ENCODE data around the gene AIG1.
"Not testable (repeated sequence)": the region's sequence is repeated elsewhere in the genome, so short reads cannot be mapped to it uniquely, and the experiment has no call there.

Gene AIG1, protein sequence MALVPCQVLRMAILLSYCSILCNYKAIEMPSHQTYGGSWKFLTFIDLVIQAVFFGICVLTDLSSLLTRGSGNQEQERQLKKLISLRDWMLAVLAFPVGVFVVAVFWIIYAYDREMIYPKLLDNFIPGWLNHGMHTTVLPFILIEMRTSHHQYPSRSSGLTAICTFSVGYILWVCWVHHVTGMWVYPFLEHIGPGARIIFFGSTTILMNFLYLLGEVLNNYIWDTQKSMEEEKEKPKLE

DNA sequence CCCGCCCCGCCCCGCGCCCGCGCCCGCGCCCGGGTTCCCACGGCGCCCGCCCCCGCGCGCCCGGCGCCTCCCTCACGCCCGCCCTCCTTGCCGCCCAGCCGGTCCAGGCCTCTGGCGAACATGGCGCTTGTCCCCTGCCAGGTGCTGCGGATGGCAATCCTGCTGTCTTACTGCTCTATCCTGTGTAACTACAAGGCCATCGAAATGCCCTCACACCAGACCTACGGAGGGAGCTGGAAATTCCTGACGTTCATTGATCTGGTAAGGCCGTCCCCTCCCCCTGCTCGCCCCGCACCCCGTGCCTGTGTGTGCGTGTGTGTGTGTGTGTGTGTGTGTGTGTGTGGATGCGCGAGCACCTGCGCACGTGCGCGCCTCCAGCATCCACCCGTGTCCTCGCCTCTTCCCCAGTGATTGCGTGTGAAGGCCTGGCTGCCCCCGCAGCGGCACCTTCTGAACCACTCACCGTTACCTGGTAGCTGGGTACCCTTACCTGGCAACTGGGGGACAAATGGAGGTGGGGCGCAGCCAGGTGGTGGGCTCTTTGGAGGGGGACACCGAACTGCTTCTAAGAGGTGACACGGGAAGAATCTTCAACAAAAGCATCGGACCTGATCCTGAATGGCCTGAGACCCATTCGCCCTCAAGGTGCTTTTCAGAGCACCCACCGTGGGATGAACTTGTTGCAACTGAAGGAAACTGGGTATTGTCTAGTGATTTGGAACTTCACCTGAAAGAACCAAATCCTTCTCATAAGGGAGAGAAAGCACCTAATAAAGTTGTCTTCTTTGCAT, at the start of gene AIG1:
AIG1 (plus strand) TSS at position 84 of the 791 bp plus-strand sequence; CDS start at position 121, 37 bp downstream.
- peak; percentile 29 to 53 for DNase-seq (ENCODE audit: low read depth in 1 of 2, low spot score in 1 of 2)

DNA sequence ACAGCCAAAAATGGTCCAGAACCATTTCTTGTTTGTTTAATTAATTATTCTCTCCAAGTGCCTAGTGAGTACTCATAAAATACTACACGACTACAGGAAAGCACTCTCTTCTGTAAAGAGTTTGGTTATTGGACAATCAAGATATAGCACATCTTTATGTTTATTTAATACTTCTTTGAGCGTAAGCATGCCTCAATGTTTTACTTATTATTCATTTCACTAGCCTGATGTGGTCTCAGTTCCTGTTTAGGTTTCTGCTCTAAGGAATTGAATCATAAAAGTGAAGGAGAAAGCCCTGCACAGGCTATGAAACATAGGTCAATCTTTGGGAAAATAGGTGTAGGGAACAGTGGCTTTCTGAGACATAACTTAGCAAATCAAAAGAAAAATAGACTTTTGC, 45.9 kb upstream of the AIG1 start:
- no peak for DNase-seq (ENCODE audit: low read depth in 1 of 2, low spot score in 1 of 2)

- DNase-seq (ENCODE audit: low read depth in 1 of 2, low spot score in 1 of 2): no peak
Measured at GRCh38 chr6:143015300-143015706, 45.4 kb upstream of the AIG1 start.

- no peak for DNase-seq (ENCODE audit: low read depth in 1 of 2, low spot score in 1 of 2)
Measured at GRCh38 chr6:143018955-143019354, 41.7 kb upstream of the AIG1 start.

- DNase-seq (ENCODE audit: low read depth in 1 of 2, low spot score in 1 of 2): not testable (repeated sequence)
Measured at GRCh38 chr6:143020862-143021261, 39.8 kb upstream of the AIG1 start.

GRCh38 chr6:143021543-143021942, 39.1 kb upstream of the AIG1 start:
- DNase-seq (ENCODE audit: low read depth in 1 of 2, low spot score in 1 of 2): no peak

GRCh38 chr6:143022587-143022986, 38.1 kb upstream of the AIG1 start:
- DNase-seq (ENCODE audit: low read depth in 1 of 2, low spot score in 1 of 2): no peak

DNA sequence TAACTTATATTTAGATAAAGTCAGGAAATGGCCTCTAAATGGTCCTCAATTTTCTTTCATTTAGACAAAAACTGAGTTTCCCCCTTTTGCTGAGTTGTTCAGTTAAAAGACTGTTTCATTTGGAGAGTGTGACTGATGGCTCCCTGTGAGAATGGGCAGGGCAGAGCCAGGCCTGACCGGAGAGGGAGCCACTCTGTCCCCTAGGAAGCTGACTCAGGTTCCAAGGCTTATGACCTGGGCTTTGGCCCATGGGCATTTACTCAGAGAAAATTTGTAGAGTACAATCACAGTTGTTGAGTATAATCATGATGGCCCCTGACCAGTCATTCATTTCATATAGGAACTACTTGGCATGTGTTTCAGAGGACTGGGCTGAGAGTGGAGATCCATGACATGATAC, 37.0 kb upstream of the AIG1 start:
- DNase-seq (ENCODE audit: low read depth in 1 of 2, low spot score in 1 of 2): no peak

- no peak for DNase-seq (ENCODE audit: low read depth in 1 of 2, low spot score in 1 of 2)
Measured at GRCh38 chr6:143024977-143025376, 35.7 kb upstream of the AIG1 start.

GRCh38 chr6:143026696-143027449, 33.8 kb upstream of the AIG1 start:
- peak; percentile 10 to 24 for DNase-seq (ENCODE audit: low read depth in 1 of 2, low spot score in 1 of 2)

DNA sequence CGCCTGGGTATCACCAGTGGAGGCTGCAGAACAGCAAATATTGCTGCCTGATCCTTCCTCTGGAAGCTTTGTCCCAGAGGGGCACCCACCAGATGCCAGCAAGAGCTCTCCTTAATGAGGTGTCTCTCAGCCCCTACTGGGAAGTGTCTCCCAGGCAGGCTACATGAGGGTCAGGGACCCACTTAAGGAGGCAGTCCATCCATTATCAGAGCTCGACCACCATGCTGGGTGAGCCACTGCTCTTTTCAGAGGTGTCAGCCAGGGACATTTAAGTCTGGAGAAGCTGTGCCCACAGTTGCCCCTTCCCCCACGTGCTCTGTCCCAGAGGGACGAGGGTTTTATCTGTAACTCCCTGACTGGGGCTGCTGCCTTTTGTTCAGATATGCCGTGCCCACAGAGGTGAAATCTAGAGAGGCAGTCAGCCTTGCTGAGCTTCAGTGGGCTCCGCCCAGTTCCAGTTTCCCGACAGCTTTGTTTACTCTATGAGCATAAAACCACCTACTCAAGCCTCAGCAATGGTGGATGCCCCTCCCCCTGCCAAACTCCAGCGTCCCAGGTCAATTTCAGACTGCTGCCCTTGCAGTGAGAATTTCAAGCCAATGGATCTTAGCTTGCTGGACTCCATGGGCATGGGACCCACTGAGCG, 25.9 kb upstream of the AIG1 start:
- DNase-seq (ENCODE audit: low read depth in 1 of 2, low spot score in 1 of 2): no peak

- DNase-seq (ENCODE audit: low read depth in 1 of 2, low spot score in 1 of 2): no peak
Measured at GRCh38 chr6:143037470-143037869, 23.2 kb upstream of the AIG1 start.

GRCh38 chr6:143038833-143039232, 21.9 kb upstream of the AIG1 start:
- no peak for DNase-seq (ENCODE audit: low read depth in 1 of 2, low spot score in 1 of 2)

DNA sequence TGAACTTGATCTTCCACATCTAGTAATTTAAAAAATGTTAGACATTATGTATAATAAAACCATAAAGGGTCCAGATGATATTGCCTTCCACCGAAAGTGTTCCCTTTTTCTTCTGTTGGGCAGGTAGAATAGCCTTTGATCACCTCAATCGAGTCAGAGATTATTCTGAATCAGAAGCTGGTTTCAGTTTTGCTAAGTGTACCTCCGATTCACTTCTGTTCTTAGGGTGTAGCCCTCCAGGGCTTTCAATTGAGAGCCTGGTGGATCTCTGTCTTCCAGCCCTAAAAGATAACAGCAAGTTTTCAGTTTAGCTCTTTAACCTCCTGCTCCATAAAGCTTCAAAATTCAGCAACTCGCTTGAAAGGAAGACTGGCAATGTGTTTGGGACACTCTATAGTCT, 21.1 kb upstream of the AIG1 start:
- DNase-seq (ENCODE audit: low read depth in 1 of 2, low spot score in 1 of 2): no peak

GRCh38 chr6:143040018-143040417, 20.7 kb upstream of the AIG1 start:
- no peak for DNase-seq (ENCODE audit: low read depth in 1 of 2, low spot score in 1 of 2)

- not testable (repeated sequence) for DNase-seq (ENCODE audit: low read depth in 1 of 2, low spot score in 1 of 2)
Measured at GRCh38 chr6:143044345-143044744, 16.3 kb upstream of the AIG1 start.

- DNase-seq (ENCODE audit: low read depth in 1 of 2, low spot score in 1 of 2): no peak
Measured at GRCh38 chr6:143049611-143050010, 11.1 kb upstream of the AIG1 start.

- no peak for DNase-seq (ENCODE audit: low read depth in 1 of 2, low spot score in 1 of 2)
Measured at GRCh38 chr6:143050509-143050908, 10.2 kb upstream of the AIG1 start.

GRCh38 chr6:143052282-143052681, 8.4 kb upstream of the AIG1 start:
- DNase-seq (ENCODE audit: low read depth in 1 of 2, low spot score in 1 of 2): no peak

GRCh38 chr6:143053856-143054255, 6.8 kb upstream of the AIG1 start:
- DNase-seq (ENCODE audit: low read depth in 1 of 2, low spot score in 1 of 2): no peak

- no peak for DNase-seq (ENCODE audit: low read depth in 1 of 2, low spot score in 1 of 2)
Measured at GRCh38 chr6:143054329-143054728, 6.4 kb upstream of the AIG1 start.

All from stimulated activated CD4-positive, alpha-beta T cell treated with anti-CD3 and anti-CD28 coated beads, Interleukin-15, amount 100 ng/mL, for 1 hour (primary cell).